GM19025 (cell line): ENCODE data around the gene DLD.
"Not testable (repeated sequence)": the region's sequence is repeated elsewhere in the genome, so short reads cannot be mapped to it uniquely, and the experiment has no call there.

Experiments used
- ATAC-seq: cut with Tn5 transposase; IDR thresholded peaks from one replicate; pipeline ENCODE4 v1.9.1; 2021; ENCODE audit warnings: mild to moderate bottlenecking, low read depth, moderate library complexity; ENCODE audit not compliant: unreplicated experiment

Gene DLD

DNA sequence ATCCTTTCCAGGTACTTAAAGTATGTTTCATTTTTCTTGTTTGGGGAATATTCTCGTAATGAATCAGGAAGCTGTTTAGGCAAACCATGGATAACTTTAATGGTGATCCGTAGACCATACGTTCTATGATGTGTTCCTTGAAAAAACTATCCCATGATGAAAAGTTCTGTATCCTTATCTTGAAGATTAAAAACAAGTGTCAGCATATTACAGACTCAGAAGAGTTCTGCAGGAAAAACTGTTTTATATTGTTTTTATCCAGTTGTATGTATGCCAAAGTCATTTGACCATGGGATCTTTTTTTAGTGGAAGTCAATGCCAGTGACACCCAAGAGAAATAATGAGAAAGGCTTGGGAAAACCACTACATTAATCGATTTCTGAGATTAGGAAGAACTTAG, 52.0 kb downstream of the DLD start:
- ATAC-seq: no peak

DNA sequence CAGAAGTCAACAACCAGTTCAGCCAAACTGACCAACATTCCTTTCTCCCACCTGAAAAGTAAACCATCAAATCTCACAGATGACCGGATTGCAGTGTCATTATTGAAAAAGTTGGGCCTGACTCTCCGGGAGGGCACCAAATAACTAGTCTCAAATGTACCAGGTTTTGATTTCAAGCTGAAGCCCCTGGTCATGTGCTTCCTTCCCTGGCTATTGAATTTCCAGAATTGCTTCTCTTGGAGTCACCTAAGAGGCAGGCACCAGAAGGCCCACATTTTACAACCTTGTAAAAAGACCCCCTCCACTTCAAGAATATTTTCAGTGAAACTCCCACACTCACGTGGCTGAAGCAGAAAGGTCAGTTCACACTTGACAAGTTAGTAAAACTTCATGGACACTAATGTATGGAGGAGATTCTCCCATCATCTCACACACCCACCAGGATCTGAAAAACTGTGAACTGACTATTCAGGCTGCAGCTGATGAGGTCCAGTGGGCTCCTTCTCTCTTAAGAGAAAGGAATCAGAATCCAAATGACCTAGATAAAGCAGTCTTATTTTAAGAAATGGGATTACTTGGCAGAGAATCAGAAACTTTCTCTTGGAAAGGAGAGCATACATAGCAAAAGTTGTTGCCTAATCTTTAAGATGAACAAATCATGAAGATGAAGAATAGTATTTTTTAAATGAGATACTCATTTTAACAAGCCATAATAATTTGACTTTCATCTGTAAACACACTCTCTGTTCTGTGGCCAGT, 53.6 kb downstream of the DLD start:
- ATAC-seq: no peak

DNA sequence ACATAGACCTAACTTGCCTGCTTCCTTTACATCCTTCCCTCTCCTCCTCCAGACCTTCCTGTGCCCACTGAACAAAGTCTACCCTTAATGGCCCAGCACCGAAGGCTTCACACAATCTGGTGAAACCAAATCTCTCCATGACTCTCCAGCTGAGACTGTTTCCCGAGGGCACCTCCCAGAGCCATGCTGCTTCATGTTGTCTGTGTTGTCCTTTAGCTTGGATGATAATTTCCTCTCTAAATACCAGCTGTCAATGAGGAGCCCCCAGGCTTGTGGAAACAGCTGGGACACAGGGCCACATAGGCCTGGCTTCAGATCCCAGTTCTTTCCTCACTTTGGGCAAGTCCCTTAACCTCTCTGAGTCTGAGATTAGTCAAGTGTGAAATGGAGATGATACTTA, 54.3 kb downstream of the DLD start:
- no peak for ATAC-seq

DNA sequence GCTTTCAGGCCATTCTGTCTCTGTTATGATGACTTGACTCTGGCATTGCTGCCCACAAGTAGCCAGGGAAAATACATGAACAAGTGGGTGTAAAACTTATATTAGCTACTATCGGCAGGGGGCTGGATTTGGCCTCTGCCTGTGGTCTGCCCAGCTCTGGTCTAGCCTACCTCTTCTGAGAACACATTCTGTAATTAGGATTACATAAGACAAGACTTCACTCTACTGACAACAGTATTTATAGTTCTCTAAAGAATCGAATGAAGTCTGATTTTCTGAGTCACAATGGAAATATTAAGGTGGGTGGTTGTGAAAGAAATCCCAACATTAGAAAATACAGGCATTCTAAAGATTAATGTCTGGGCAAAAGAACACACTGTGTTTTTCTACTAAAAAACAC, 55.5 kb downstream of the DLD start:
- ATAC-seq: no peak

- ATAC-seq: no peak
These were observed 55.9 kb downstream of the DLD start for GRCh38 chr7:107946881-107947280.

DNA sequence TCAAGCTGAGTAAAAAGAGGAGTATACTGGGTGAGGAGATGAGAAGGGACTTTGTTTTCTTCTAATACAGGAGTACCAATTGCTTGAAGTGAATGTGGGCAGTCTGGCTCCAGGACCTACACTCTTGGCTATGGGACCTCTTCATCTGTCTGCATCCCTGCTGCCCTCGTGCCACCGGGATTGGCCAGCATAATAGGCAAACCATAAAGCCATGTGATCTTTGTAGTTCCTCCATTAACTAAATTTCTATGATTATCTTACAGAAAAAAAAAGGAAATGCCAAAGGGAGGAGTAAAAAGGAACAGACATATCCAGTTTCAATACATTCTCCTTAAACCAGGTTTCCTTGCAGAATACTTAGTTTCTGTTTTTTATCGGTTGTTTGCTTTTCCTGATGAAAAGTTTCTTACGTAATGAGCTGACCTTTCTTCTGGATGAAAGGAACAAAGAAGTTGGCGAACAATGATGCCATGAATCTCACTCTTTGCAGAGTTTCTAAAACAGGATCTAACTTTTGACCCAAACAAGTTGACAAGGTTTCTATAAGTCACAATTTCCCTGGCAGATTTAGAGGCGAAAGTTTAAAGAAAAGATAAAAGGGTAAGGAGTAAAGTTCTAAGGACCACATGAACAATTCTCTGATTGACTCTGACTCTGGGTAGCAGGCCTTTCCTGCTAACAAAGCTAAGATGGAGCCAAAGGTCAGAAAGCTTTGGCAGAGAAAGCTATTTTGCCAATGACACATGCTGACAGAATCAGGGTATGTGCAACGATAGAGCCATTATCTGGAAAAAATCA, 57.9 kb downstream of the DLD start:
- no peak for ATAC-seq

GRCh38 chr7:107949443-107949935, 58.5 kb downstream of the DLD start:
- no peak for ATAC-seq

DNA sequence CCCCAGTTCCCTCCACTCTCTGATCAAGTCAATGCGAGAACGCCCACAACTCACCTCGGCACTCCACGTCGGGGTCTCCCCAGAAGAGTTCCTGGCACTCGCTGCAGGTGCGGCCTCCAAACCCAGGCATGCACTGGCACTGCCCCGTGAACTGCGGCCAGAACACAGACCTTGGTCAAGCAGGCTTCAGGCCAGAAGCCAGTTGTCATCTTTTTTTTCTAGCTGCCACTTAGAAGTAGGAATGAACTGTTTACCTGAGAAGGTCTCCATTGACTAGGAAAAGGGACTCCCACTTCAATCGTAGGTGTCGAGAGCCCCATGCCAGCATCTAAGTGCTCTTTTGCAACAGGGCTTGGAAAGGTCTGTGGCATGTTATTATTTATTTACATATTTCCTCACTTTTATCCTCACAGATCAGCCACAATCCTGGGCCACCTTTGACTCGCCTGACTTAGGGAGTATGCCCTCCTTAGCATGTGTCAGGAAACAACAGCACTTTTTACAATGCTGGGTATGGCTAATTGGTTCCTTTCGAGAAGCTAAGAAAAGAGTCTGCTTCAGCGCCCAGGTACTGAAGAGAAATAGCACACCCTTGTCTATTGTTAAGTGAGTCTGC, 60.3 kb downstream of the DLD start:
- ATAC-seq: no peak

DNA sequence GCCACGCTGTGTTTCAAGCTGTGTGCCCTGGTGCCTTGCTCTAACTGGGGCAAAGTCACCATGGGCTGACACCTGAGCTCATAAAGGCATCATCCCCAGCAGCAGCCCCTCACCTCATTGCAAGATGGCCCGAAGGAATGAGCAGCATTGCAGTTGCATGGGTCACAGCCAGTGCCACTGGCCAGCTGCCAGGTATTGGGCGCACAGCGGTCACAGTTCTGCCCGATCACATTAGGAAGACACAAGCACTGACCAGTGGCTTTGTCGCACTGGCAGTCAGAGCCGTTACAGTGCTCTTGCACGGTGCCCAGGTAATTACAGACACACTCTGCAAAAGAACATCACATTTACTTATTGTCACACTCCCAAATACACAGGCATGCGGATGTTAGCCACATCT, 60.9 kb downstream of the DLD start:
- ATAC-seq: no peak

DNA sequence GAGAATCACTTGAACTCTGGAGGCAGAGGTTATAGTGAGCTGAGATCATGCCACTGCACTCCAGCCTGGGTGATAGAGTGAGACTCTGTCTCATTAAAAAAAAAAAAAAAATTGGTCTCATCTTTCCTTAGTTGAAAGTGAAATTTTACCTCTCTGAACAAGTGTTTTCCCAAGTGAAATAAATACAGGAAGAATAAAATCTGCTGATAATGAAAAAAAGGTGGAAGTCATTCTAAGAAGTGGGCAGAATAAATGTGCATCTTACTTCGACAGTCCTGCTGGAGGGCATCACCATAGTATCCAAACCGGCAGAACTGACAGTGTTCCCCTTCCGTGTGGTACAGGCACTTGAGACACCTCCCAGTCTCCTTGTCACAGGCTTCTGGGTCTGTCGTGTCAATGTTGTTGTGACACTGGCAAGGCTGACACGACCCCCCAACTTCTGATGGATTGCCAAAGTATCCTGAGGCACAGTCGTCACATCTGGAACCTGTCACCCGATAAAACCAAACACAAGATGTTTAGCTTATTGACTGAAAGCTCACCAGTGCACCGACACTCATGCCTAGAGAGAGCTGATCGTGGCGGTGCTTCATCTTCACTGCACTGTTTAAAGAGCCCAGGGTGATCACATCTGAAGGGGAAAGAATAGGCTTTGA, 62.4 kb downstream of the DLD start:
- no peak for ATAC-seq

GRCh38 chr7:107953924-107954303, 62.9 kb downstream of the DLD start:
- ATAC-seq: no peak

GRCh38 chr7:107955394-107955793, 64.4 kb downstream of the DLD start:
- no peak for ATAC-seq

DNA sequence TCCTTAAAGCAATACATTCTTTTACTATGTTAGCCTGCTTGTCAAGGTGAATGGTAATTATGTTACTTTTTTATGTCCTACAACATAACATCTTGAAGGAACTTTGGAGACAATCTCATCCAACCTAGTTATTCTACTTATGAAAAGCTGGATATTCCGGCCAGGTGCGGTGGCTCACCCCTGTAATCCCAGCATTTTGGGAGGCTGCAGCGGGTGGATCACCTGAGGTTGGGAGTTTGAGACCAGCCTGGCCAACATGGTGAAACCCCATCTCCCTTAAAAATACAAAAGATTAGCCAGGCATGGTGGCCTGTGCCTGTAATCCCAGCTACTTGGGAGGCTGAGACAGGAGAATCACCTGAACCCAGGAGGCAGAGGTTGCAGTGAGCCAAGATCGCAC, 66.0 kb downstream of the DLD start:
- not testable (repeated sequence) for ATAC-seq

DNA sequence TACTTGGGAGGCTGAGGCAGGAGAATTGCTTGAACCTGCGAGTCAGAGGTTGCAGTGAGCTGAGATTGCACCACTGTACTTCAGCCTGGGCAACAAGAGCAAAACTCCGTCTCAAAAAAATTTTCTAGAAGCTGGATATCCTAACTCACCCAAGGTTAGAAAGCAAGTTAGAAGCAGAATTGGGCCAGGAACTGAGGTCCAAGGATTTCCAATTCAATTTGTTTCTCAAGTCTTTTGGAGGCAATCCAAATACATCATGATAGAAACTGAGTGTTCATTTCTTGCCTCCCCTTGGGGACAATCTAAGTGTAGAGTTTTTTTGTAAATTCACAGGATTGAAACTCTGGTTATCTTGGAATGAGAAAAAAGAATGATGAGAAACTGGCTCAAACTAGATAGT, 66.5 kb downstream of the DLD start:
- ATAC-seq: no peak

- ATAC-seq: no peak
These were observed 68.0 kb downstream of the DLD start for GRCh38 chr7:107958764-107959526.

- ATAC-seq: no peak
These were observed 68.5 kb downstream of the DLD start for GRCh38 chr7:107959527-107959898.

DNA sequence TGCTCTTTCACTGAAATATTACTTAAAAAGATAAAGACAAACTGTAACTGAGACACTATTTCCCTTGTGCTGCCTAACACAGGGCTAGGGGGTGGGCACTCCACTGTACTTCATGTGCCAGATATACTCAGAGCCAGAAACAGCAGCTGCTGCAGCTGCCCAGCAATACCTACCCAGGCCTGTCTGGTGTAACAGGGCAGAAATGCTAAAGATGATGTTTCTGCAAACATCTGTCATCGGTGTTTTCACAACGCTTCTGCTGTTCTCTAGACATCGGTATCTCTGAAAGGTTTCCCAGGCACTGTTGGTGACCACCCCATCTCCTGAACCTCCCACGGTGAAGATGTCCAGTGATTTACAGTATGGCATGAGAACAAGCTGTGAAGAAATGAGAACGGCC, 69.3 kb downstream of the DLD start:
- no peak for ATAC-seq

DNA sequence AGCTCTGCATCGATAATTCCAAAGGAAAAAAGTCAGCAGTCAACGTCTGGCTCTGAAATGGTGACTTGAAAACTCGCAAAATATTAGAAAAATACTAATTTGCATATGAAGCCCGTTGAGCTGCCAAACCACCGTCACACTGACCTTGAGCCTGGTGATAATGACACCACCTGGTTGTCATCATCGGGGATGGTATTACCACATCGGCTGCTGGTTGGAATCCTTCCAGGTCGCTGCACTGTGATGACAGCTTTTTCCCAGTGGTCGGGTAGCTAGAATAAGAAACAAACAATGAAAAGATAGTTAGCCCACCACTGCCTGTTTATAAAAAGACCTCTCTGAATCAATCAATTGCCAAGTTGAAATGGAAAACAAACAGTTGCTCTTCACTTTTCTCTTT, 70.4 kb downstream of the DLD start:
- no peak for ATAC-seq

- no peak for ATAC-seq
These were observed 71.8 kb downstream of the DLD start for GRCh38 chr7:107962817-107963216.

DNA sequence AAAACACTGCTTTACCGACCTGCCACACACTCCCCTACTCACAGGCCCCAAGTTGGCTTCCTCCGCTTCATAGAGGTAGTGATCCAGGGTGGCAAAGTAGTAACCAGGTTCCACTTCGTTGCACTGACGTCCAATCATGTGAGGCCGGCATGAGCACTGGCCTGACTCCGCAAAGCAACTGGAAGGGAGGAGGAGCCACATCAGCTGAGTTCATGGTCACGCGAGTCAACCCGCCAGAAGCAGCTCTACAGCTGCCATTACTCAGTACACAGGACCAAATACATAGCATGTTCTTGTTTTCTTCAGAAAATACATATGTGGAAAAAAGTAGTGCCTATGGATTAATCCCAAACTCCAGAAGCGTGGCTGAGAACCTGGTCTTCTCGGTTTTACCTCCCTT, 73.5 kb downstream of the DLD start:
- no peak for ATAC-seq
